ENCODE results near the gene MMRN1.

DNA sequence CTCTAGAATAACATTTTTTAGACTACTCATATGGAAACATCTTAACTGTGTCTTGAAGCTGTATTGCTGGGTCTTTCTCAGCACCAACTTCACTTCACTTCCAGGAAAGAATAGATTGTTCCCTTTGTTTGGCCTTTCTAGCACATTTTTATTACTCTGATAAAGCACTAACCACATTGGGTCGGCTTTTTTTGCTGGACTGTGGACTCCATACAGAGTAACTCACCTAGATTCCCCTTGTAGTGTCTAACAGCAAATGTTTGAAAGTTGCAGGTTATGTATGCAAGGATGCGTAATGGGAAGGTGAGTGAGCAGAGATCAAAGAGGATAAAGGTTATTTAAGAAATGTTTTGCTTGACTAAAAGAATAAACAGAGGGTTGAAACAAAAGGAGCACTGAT is 101.2 kb downstream of the MMRN1 start:
- TF ChIP-seq CTCF (IDR thresholded peaks at IDR 0.05) (no peak), POLR2A (IDR thresholded peaks at IDR 0.05) (no peak)
